Kidney glomerular epithelial cell (primary cell): ENCODE measurements around the gene NCKIPSD.

Experiments
- DNase-seq: peaks from one replicate; lab custom pipeline; 2025; lab: John Stamatoyannopoulos, UW

Gene NCKIPSD

GRCh38 chr3:48696601-48697000 is 10.9 kb upstream of the NCKIPSD start:
- DNase-seq: no peak

- DNase-seq: peak; percentile 25
These were observed 10.4 kb upstream of the NCKIPSD start for GRCh38 chr3:48696156-48696555.

DNA sequence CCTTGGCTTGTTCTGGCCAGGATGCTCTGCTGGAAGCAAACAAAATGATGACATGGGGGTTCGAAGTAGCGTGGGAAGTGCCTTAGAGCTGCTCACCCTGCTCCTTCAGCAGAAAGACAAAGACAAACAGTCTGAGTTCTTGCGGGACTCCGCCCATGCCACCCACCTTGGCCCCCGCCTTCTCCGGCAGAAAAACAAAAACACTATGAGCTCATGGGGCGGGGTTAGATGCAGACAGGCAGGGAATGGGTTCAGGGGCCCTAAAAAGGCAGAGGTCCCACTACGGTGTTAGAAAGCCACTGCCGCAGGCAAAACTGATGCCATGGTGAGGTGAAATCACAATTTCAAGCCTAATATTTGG is 9.7 kb upstream of the NCKIPSD start:
- DNase-seq: peak; percentile 71

DNA sequence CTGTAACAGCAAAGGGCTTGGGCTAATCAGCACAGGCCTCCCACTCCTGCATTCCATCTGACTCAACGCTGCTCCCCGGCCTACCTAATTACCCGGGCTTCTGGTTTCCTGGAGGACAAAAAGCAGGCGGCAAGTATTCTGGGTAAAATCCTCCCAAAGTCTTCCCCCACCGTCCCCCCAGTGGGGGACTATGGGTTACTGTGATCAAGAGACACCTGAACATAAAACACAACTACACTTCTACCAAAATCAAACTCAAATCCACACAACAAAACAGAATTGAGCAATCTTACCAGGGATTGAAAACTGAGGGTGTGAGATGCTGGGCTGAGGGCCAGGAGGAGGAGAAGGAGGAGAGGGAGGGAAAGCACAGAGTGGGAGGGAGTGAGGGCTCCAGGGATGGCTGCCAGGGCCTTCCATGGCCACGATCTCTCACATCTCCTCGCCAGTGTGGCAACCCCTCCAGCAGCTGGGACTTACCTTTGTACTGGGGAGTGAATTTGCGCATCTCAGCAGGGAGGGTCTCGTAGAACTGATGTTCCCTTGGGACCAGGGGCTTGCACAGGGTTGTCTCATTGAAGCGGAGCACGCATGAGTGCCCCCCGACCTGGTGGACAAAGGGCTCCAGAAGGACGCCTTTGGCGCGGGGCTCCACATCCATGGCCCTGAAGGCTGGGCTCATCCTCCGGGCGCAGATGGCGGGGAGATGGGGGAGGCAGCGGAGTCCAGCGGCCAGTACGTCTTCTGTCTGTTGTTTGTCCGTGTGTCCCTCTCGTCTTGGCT is 9.1 kb upstream of the NCKIPSD start:
- DNase-seq: peak; percentile 83

- DNase-seq: no peak
These were observed 8.1 kb upstream of the NCKIPSD start for GRCh38 chr3:48693826-48694225.

GRCh38 chr3:48692551-48692950 is 6.8 kb upstream of the NCKIPSD start:
- DNase-seq: no peak

GRCh38 chr3:48690846-48691458 is 5.2 kb upstream of the NCKIPSD start:
- no peak for DNase-seq

GRCh38 chr3:48689384-48689783 is 3.7 kb upstream of the NCKIPSD start:
- DNase-seq: no peak

DNA sequence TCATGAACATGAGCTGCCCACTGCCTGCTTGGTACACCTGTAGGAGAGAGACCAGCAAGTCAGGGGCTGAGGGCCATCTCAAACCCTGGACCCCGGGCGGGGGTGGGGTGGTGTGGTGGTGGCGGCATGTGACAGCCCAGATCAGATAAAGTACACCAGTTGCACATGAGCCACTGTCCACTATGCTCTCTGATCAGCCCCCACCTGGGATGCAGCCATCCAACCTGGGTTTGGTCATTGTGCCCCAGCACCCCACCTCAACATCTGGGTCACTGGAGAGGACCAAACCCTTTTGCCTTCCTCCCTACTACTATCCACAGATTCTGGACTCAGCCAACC is 3.0 kb upstream of the NCKIPSD start:
- DNase-seq: no peak

DNA sequence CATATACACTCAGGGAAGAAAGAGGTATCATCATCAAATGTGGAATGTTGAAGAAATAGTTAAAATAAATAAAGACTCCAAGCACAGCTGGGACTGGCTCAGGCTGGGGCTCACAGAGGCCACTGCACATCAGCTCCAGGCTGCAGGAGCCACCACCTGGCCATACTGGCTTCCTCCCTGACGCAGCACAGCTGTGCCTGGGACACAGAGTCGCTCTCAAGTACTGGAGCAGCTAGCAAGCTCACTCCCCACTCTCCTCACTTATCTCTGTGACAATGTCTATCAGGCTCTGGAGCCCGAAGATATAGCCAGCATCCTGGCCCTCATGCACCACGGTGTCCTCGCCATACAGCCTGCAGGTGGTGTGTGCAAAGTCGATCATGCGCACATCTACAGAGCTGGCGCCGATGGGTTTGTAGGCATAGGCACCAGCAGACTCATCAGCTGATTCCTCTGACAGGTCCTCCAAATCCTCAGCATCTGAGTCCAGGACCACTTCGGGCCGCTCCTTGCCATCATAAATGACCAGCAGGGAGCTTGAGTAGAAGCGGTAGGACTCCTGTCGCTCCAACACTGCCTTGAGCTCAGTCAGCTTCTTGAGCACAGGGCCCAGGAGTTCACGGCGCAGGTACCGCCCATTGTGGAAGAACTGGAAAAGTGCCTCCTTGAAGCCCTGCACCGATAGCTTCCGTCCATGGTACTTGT is 2.5 kb upstream of the NCKIPSD start:
- DNase-seq: no peak

DNA sequence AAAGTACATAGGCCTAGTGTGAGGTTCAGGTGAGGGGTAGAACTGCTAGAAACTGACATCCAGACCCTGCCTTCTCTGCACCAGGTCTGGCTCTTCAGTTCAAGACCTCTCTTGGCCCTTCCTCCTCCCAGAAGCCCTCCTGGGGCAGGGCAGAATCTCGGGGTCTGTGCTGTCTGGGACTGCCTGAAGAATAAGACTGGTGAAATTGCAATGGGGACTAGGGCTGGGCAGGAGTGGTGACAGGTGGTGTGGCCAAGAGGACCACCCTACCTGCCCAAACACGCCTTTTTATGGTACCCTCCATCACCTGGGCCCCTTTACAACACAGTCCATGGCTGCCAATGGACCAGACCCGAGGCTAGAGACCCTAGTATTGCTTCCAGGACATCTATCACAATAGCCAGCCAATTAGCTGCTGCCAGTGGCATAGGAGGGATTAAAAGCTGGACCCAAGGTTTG is 1.5 kb upstream of the NCKIPSD start:
- no peak for DNase-seq

DNA sequence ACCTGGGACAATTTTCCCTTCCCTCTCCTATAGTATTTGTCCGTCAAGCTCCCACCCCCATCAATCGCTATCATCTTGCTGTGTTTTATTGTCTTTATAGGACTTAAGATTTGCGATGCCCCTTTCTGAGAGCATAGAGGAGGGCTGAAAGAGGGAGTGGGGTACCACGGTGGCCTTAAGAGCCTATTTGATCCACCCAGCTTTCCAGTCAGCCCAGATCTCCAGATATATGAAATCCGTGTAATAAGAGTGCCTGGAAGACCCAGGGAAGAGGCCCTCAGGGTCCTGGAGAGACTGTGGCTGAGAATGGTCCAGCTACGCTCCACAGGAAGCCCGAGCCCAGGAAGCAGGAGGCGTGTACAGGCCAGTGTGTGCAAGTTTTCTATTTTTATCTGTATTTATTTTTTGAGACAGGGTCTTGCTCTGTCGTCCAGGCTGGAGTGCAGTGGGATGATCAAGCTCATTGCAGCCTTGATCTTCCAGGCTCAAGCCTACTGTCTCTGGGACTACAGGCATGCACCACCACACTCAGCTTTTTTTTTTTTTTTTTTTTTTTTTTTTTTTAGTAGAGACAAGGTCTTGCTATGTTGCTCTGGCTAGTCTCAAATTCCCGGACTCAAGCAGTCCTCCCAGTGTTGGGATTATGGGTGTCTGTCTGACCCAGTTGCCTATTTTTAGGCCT is 964 bp upstream of the NCKIPSD start:
- DNase-seq: no peak

DNA sequence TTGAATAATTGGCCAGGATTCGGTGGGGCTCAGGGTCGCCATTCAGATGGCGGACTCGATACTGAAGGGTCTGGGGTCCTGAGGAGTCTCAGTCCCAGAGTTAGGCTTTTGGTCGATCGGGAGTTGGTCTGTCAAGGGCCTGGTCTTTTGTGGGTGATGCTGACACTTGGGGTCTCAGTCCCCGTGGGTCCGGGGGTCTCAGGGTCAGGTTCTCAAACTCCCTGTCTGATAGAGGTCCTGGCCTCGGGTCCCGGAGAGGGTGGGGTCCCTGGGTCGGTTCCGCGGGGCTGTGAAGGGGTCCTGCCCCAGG is 467 bp downstream of the NCKIPSD start:
- DNase-seq: no peak

DNA sequence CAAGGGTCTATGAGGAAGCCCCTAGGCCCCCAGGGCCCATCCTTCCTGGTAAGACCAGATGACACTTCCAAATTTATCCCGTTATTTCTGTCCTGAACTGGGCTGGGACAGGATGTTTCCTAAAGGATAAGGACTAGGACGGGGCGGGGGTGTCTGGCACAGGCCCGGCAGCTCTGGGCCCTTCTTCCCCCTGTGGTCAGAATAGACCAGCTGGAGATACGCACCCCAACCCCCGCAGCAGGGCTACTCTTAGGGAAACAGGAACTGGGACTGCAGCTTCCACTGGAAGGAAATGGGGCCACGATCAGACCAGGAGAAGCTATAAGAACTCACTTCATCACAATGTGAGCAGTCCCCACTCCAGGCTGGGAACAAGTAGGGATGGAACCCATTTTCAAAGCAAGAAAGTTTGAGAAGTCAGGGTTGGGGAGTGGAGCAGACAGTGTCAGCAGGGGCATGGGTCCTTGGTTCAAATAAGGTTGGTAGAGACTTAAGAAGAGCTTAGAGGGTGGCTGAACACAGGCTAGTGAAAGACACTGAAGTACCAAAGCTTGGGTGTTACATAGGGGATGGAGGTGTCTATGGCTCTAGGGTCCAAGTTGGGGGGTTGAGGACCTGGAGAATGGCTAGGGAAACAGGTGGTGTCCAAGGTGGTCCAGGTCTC is 1.1 kb downstream of the NCKIPSD start:
- DNase-seq: no peak

GRCh38 chr3:48684054-48684349 is 1.7 kb downstream of the NCKIPSD start:
- no peak for DNase-seq

GRCh38 chr3:48682786-48683185 is 2.9 kb downstream of the NCKIPSD start:
- no peak for DNase-seq

DNA sequence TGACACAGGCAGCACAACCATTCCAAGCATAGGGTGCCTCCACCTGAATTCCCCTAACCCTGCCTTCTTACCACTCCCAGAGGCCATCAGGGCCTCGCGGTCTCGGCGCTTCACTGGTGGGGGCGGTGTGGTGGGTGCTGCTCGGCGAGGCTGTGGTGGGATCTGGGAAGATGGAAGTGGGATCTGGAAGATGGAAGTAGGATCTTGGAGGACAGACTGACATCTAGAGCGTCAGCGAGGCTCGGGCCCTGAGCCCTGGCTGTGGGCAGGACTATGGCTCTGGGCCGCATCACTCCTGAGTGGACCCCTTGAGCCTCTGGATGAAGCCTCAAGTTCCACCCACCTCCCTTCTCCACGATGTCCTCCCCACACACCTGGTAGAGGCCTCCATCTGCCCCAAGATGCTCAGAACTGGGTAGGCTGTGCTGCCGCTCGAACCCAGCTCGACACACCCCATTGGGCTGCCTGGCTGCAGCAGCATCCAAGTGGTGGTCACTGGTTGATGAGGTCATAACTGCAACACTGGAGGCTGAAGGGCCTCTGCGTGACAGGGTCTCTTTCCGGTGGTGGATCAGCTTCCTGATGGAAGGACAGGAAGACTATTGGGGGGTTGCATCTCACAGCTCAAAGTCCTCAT is 3.6 kb downstream of the NCKIPSD start:
- no peak for DNase-seq

DNA sequence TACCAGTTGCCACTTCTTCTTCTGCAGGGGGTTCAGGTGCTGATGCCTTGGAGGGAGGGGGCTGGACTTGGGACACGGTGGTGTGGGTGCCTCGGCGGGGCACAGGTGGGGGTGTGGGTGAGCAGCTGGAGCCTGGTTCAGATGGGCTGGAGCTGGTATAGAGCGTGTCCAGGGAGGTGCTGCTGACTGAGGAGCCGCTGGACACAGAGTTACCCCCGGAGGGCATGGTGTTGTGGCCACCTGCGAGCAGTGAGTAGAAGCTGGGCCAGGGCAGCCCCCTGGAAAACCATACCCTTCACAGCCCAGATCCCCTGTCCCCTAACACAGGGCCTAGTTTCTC is 4.2 kb downstream of the NCKIPSD start:
- DNase-seq: no peak

- no peak for DNase-seq
These were observed 4.7 kb downstream of the NCKIPSD start for GRCh38 chr3:48680811-48681540.

- DNase-seq: no peak
These were observed 6.0 kb downstream of the NCKIPSD start for GRCh38 chr3:48679411-48680391.
